GM23338 (cell line): ENCODE results near the gene TUBG2. TPM values are rescaled to one million over a fixed set of nuclear protein-coding genes. Genes with fewer than 3 reads are reported as not detected.

Experiments used
- ATAC-seq: fragments of 200-7000 bp; cut with Tn5 transposase; 3 replicates; pipeline ENCODE4 v1.9.1; 2020
- DNase-seq: peaks from one replicate; pipeline ENCODE4 v3.0.0-alpha.2; 2015; ENCODE audit warnings: low spot score
- H2AFZ ChIP-seq: fragments of 200-600 bp; sonication (generic); 2 replicates; pipeline ENCODE4 v1.8.0; 2016; ENCODE audit warnings: antibody characterized with exemption, mild to moderate bottlenecking, moderate library complexity
- H3F3A ChIP-seq: fragments of 200-600 bp; sonication (generic); replicated peaks from 2 replicates; pipeline ENCODE4 v1.8.0; 2017; ENCODE audit warnings: antibody characterized with exemption, mixed run types, low read depth
- H3K27ac ChIP-seq: fragments of 200-600 bp; sonication (generic); 2 replicates; pipeline ENCODE4 v1.6.1; 2016; ENCODE audit warnings: low read depth
- H3K27me3 ChIP-seq: fragments of 200-600 bp; sonication (generic); 2 replicates; pipeline ENCODE4 v1.8.0; 2016; ENCODE audit warnings: mild to moderate bottlenecking, mixed run types, moderate library complexity; ENCODE audit not compliant: insufficient read depth
- H3K36me3 ChIP-seq: fragments of 200-600 bp; sonication (generic); 2 replicates; pipeline ENCODE4 v1.8.0; 2016; ENCODE audit warnings: mild to moderate bottlenecking; ENCODE audit not compliant: insufficient read depth
- H3K4me1 ChIP-seq: fragments of 200-600 bp; sonication (generic); 2 replicates; pipeline ENCODE4 v1.8.0; 2016; ENCODE audit warnings: mild to moderate bottlenecking, moderate library complexity; ENCODE audit not compliant: insufficient read depth
- H3K4me2 ChIP-seq: fragments of 200-600 bp; sonication (generic); 2 replicates; pipeline ENCODE4 v1.7.1; 2017; ENCODE audit warnings: mixed run types
- H3K4me3 ChIP-seq: fragments of 200-600 bp; sonication (generic); 2 replicates; pipeline ENCODE4 v1.6.1; 2016; ENCODE audit warnings: mixed run types
- H3K79me2 ChIP-seq: fragments of 200-600 bp; sonication (generic); replicated peaks from 2 replicates; pipeline ENCODE4 v1.8.0; 2017; ENCODE audit warnings: mild to moderate bottlenecking; ENCODE audit not compliant: insufficient read depth
- H3K9me2 ChIP-seq: fragments of 200-600 bp; sonication (generic); 2 replicates; pipeline ENCODE4 v1.8.0; 2017; ENCODE audit not compliant: insufficient read depth
- H4K20me1 ChIP-seq: fragments of 200-600 bp; sonication (generic); replicated peaks from 2 replicates; pipeline ENCODE4 v1.8.0; 2017; ENCODE audit warnings: mild to moderate bottlenecking; ENCODE audit not compliant: insufficient read depth
- H3K27ac Mint-ChIP-seq: 2 replicates; pipeline ENCODE4 v1.8.0; 2020; ENCODE audit warnings: inconsistent platforms, mild to moderate bottlenecking, moderate library complexity, mixed read lengths
- H3K27me3 Mint-ChIP-seq: 3 replicates; pipeline ENCODE4 v1.8.0; 2022; ENCODE audit warnings: low read depth, mild to moderate bottlenecking, moderate library complexity, mixed read lengths, inconsistent platforms; ENCODE audit not compliant: insufficient read depth, poor library complexity
- H3K36me3 Mint-ChIP-seq: 3 replicates; pipeline ENCODE4 v1.8.0; 2021; ENCODE audit warnings: low read depth, mild to moderate bottlenecking, inconsistent platforms, moderate library complexity, mixed read lengths
- H3K4me1 Mint-ChIP-seq: 3 replicates; pipeline ENCODE4 v1.8.0; 2020; ENCODE audit warnings: mild to moderate bottlenecking, inconsistent platforms, mixed read lengths
- H3K4me3 Mint-ChIP-seq: 3 replicates; pipeline ENCODE4 v1.8.0; 2021; ENCODE audit warnings: moderate library complexity, mild to moderate bottlenecking, inconsistent platforms, mixed read lengths
- H3K9me3 Mint-ChIP-seq: 3 replicates; pipeline ENCODE4 v1.8.0; 2020; ENCODE audit warnings: moderate library complexity, mild to moderate bottlenecking, inconsistent platforms, mixed read lengths
- CREB1 ChIP-seq: fragments of 250-450 bp; sonication (Bioruptor Pico); IDR thresholded peaks from 2 replicates; pipeline ENCODE4 v1.5.0; 2020; ENCODE audit warnings: low read depth, mild to moderate bottlenecking, moderate library complexity
- CTCF ChIP-seq, 2 experiments: fragments of 200-600 bp in 1 of 2; sonication (generic) in 1 of 2; conservative IDR thresholded peaks; 2 replicates each; pipeline versions ENCODE4 v1.5.1 to v1.6.1; 2016 to 2017; ENCODE audit warnings: antibody characterized with exemption in 2 of 2, low read depth in 2 of 2, mild to moderate bottlenecking in 2 of 2, moderate library complexity in 1 of 2
- ETS1 ChIP-seq: IDR thresholded peaks from 2 replicates; pipeline ENCODE4 v1.6.1; 2016; ENCODE audit warnings: antibody characterized with exemption
- EZH2 ChIP-seq: fragments of 200-600 bp; sonication (generic); IDR thresholded peaks from one replicate; pipeline ENCODE4 v1.8.0; 2017; ENCODE audit warnings: antibody characterized with exemption, mild to moderate bottlenecking, low read depth; ENCODE audit not compliant: unreplicated experiment
- EZH2phosphoT487 ChIP-seq: fragments of 200-600 bp; sonication (generic); IDR thresholded peaks from one replicate; pipeline ENCODE4 v1.8.1; 2018; ENCODE audit warnings: antibody characterized with exemption; ENCODE audit not compliant: unreplicated experiment
- JUNB ChIP-seq: IDR thresholded peaks from one replicate; pipeline ENCODE4 v1.6.1; 2016; ENCODE audit warnings: antibody characterized with exemption; ENCODE audit not compliant: unreplicated experiment
- NANOG ChIP-seq: IDR thresholded peaks from 2 replicates; pipeline ENCODE4 v1.6.1; 2016; ENCODE audit warnings: antibody characterized with exemption, borderline replicate concordance
- POLR2AphosphoS5 ChIP-seq: IDR thresholded peaks from 2 replicates; pipeline ENCODE4 v1.6.1; 2016; ENCODE audit warnings: antibody characterized with exemption, low read depth
- REST ChIP-seq: IDR thresholded peaks from one replicate; pipeline ENCODE4 v1.6.1; 2018; ENCODE audit warnings: antibody characterized with exemption; ENCODE audit not compliant: unreplicated experiment
- STAT1 ChIP-seq: IDR thresholded peaks from one replicate; pipeline ENCODE4 v1.6.1; 2016; ENCODE audit warnings: antibody characterized with exemption; ENCODE audit not compliant: unreplicated experiment
- ZNF114 ChIP-seq: fragments of 250-450 bp; sonication (Bioruptor Pico); IDR thresholded peaks from 2 replicates; pipeline ENCODE4 v1.5.0; 2020; ENCODE audit warnings: mild to moderate bottlenecking, moderate library complexity
- ZNF331 ChIP-seq: fragments of 250-450 bp; sonication (Bioruptor Pico); IDR thresholded peaks from 2 replicates; pipeline ENCODE4 v1.5.0; 2020; ENCODE audit warnings: low read depth, mild to moderate bottlenecking, moderate library complexity
- ZNF462 ChIP-seq: fragments of 250-450 bp; sonication (Bioruptor Pico); IDR thresholded peaks from 2 replicates; pipeline ENCODE4 v1.5.0; 2020; ENCODE audit warnings: mild to moderate bottlenecking, moderate library complexity
- polyA plus RNA-seq: library from polyadenylated mRNA; unstranded; fragments of >200 nt; fragmentation: Nextera tagmentation; extraction: Ambion mirVana; gene quantifications from 2 replicates; pipeline ENCODE4 v1.2.1, GENCODE V29; 2016
- total RNA-seq: library from RNA; depleted of rRNA; stranded (reverse); fragments of >200 nt; shearing (Covaris generic); gene quantifications from 2 replicates; pipeline ENCODE4 v1.2.3, GENCODE V29; 2014

Gene TUBG2
- total and polyA plus RNA-seq, 2 experiments from 2014 or later: 18.2 to 19.0 TPM

GRCh38 chr17:42699415-42699740 lies 40.3 kb downstream of the TUBG2 start:
- DNase-seq: no peak
- peaks cover 6% of the 10 kb centered on the region; the same call in 1 of the 2 replicates for H3K36me3 ChIP-seq
- Mint-ChIP-seq H3K9me3 (no peaks in the 10 kb centered on the region; the same call in 1 of the 3 replicates), H3K4me3 (no peak overlapping the region), H3K27me3 (peaks cover 11% of the 10 kb centered on the region), H3K4me1 (peaks cover 10% of the 10 kb centered on the region), H3K36me3 (peaks cover 25% of the 10 kb centered on the region), H3K27ac (0 out of 2 replicates have a peak overlapping the region, but pooled peaks have one; percentile 63)
- H2AFZ ChIP-seq: no peak overlapping the region
- H3K4me1 ChIP-seq: no peaks in the 10 kb centered on the region; the same call in 1 of the 2 replicates
- H3K27me3 ChIP-seq: no peaks in the 10 kb centered on the region
- H4K20me1 ChIP-seq: peaks cover 6% of the 10 kb centered on the region; the same call in 1 of the 2 replicates
- H3K9me2 ChIP-seq: no peaks in the 10 kb centered on the region
- H3K4me3 ChIP-seq: no peak overlapping the region
- no peak for ATAC-seq
- H3K27ac ChIP-seq: no peak overlapping the region
- no peak overlapping the region for H3K4me2 ChIP-seq
- H3K79me2 ChIP-seq: no peaks in the 10 kb centered on the region
- no peaks in the 10 kb centered on the region for H3F3A ChIP-seq
- TF ChIP-seq ZNF462: no peak
- TF ChIP-seq CTCF (conservative IDR thresholded peaks at IDR 0.05; ENCODE audit: low read depth in 2 of 2): no peak
- no peak for TF ChIP-seq ZNF114 (CRISPR knock-in tag)
- TF ChIP-seq EZH2: no peak
- TF ChIP-seq CREB1 (CRISPR knock-in tag): no peak
- no peak for TF ChIP-seq POLR2AphosphoS5
- no peak for TF ChIP-seq REST
- no peak for TF ChIP-seq NANOG
- no peak for TF ChIP-seq EZH2phosphoT487
- TF ChIP-seq STAT1: no peak
- no peak for TF ChIP-seq ZNF331 (CRISPR knock-in tag)
- TF ChIP-seq ETS1: no peak
- no peak for TF ChIP-seq JUNB
